ENCODE results near the gene OR8H3.
"Not testable (repeated sequence)": the region's sequence is repeated elsewhere in the genome, so short reads cannot be mapped to it uniquely, and the experiment has no call there.

The OR8H3 gene, protein sequence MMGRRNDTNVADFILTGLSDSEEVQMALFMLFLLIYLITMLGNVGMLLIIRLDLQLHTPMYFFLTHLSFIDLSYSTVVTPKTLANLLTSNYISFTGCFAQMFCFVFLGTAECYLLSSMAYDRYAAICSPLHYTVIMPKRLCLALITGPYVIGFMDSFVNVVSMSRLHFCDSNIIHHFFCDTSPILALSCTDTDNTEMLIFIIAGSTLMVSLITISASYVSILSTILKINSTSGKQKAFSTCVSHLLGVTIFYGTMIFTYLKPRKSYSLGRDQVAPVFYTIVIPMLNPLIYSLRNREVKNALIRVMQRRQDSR

DNA sequence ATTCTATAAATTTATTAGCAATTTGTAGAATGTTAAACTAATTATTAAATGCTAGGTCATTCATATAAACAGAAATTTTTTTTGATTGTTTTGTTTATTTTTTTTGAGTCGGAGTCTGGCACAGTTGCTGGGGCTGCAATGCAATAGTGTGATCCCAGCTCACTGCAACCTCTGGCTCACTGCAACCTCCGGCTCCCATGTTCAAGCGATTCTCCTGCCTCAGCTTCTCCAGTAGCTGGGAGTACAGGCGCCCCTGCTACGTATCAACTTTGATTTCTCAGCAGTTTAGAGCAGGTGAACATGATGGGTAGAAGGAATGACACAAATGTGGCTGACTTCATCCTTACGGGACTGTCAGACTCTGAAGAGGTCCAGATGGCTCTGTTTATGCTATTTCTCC, at the start of gene OR8H3:
OR8H3 (plus strand) TSS at position 301 of the 400 bp plus-strand sequence; CDS start at position 301, 0 bp downstream.
- DNase-seq (ENCODE audit: low read depth, low spot score), result no peak

DNA sequence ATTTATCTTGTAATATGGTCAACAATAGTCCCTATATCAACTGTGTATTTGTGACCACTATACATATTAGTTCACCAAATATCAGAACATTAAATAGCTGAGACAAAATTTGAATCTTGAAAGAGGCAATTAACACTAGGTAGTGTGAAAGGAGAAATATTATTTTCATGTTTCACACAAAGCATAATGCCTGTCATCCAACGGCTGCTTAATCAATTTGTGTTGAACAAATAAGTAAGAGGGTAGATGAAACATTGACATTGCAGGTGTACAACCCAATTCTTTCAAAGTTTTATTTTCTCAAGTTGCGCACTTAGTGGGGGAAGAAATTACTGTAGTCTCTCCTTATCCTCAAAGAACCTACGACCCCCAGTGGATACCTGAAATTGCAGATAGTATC, 32.5 kb upstream of the OR8H3 start:
- DNase-seq (ENCODE audit: low read depth, low spot score), result no peak

- no peak for DNase-seq (ENCODE audit: low read depth, low spot score)
These were observed 29.2 kb upstream of the OR8H3 start, which contains the start of gene OR8I2 for GRCh38 chr11:56093008-56093407. TSS of gene OR8I2 (plus strand) at chr11:56093308. CDS start at chr11:56093308, 0 bp downstream.

- DNase-seq (ENCODE audit: low read depth, low spot score), result no peak
These were observed 18.9 kb upstream of the OR8H3 start, which contains the start of gene OR8H2 for GRCh38 chr11:56103210-56103737. TSS of gene OR8H2 (plus strand) at chr11:56103687. CDS start at chr11:56105043, 1,356 bp downstream.

- no peak for DNase-seq (ENCODE audit: low read depth, low spot score)
These were observed 18.0 kb downstream of the OR8H3 start, which contains the start of gene OR8J3 for GRCh38 chr11:56140151-56140661. TSS of gene OR8J3 (minus strand) at chr11:56140201. CDS start at chr11:56137718, 2,483 bp downstream.

DNA sequence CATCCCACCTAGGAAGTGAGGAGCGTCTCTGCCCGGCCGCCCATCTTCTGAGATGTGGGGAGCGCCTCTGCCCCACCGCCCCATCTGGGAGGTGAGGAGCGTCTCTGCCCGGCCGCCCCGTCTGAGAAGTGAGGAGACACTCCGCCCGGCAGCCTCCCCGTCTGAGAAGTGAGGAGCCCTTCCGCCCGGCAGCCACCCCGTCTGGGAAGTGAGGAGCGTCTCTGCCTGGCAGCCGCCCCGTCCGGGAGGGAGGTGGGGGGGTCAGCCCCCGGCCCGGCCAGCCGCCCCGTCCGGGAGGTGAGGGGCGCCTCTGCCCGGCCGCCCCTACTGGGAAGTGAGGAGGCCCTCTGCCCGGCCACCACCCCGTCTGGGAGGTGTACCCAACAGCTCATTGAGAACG, 21.5 kb downstream of the OR8H3 start:
- DNase-seq (ENCODE audit: low read depth, low spot score), result not testable (repeated sequence)

- no peak for DNase-seq (ENCODE audit: low read depth, low spot score)
These were observed 29.2 kb downstream of the OR8H3 start for GRCh38 chr11:56151376-56151775.

DNA sequence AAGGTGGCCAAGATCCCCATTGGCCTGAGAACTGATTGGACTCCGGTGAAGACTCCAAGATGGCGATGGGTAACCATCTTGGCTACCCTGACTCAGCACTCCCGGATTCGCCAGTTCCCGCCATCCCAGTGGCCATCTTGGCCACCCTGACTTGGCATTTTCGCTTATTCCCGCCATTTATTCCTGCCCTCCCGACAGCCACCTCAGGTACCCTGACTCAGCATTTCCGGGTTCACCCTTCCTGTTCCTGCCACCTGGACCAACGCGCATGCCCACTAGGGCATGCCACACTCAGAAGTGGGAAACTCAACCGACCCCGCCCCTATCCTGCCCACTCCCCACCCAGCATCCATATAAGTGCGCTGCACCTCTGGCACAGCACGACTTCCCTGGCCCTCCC, 30.2 kb downstream of the OR8H3 start:
- no peak for DNase-seq (ENCODE audit: low read depth, low spot score)

DNA sequence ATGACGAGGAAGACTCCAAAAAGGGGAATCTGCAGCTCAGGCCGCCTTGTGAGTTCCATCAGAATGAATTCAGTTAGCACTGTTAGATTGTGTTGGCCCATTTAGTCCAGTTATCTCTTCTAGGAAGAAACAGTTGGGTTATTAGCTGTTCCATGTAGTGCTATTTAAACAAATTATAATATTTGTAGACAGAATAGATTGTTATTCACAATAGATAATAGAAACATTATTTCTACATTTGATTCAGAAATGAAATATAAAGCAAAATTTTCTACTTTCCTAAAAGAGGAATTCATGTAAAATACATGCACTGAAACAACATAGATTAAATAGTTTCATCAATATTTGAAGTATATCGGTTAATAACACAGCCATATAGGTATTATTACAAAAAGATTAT, 38.0 kb downstream of the OR8H3 start, which contains the start of gene OR8K5:
OR8K5 (minus strand) TSS at position 101 of the 400 bp plus-strand sequence; CDS start at position 101, 0 bp downstream.
- DNase-seq (ENCODE audit: low read depth, low spot score), result no peak

DNA sequence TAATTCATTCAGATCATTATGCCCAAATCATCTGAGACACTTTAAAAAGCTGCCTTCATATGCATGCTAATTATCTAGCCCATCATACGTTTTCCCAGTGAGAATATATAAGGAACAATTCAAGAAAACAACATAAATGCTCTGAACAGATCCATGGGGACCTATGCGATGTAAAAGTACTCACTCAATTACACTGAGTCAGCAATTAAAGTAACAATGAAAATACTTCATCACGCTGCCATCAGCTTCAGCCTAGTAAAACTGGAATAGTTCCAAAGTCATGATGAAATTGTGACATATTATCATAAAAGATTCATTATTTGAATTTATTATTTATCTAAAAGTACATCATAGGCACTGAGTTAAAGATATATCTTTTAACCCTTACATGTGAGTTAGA, 41.6 kb downstream of the OR8H3 start:
- DNase-seq (ENCODE audit: low read depth, low spot score), result no peak

GRCh38 chr11:56172256-56172830, 50.2 kb downstream of the OR8H3 start:
- no peak for DNase-seq (ENCODE audit: low read depth, low spot score)

All from activated naive CD8-positive, alpha-beta T cell treated with anti-CD3 and anti-CD28 coated beads, Interleukin-2, amount 50 U/mL, for 16 hours (primary cell).